Endothelial cell of umbilical vein (primary cell): ENCODE data around the gene CLGN. TPM values are rescaled to one million over a fixed set of nuclear protein-coding genes. Genes with fewer than 3 reads are reported as not detected.
A peak's percentile ranks its signal among the peaks of the same experiment; 100 is the strongest.

Experiments
- BruUV-seq: library from RNA; stranded (reverse); fragments of 400-500 nt; replicated peaks from 2 replicates; lab custom pipeline; 2021; lab: Mats Ljungman, UMichigan
- CTCF ChIA-PET: fragments of 300-600, 350-600 bp; sonication (Branson Sonifier 250); formaldehyde crosslinking; loops from one replicate; lab custom pipeline; 2021; ENCODE audit warnings: antibody characterized with exemption, inconsistent platforms; lab: Charles Lee
- POLR2A ChIA-PET: fragments of 300-600, 350-600 bp; sonication (Branson Sonifier 250); formaldehyde crosslinking; loops from one replicate; lab custom pipeline; 2021; ENCODE audit warnings: antibody characterized with exemption, inconsistent platforms; lab: Charles Lee
- DNase-seq: peaks from one replicate; pipeline ENCODE4 v3.0.0-alpha.2; 2011; ENCODE audit warnings: low read depth, low spot score
- FAIRE-seq: peaks from 2 replicates; lab custom pipeline; 2011; peaks lifted over from hg19 to GRCh38; lab: Jason Lieb, UNC
- H2AFZ ChIP-seq: 2 replicates; pipeline ENCODE4 v1.6.0; 2012; ENCODE audit warnings: low read depth, low read length, control low read depth, inconsistent platforms
- H3K27ac ChIP-seq: 2 replicates; pipeline ENCODE4 v1.5.1; 2011; ENCODE audit warnings: low read depth, mild to moderate bottlenecking, control low read depth, low read length, moderate library complexity; ENCODE audit not compliant: insufficient read depth
- H3K27me3 ChIP-seq, 2 experiments: 2 replicates each; pipeline versions ENCODE4 v1.6.0 to v1.6.1; 2011; ENCODE audit warnings: low read length in 2 of 2, mixed read lengths in 1 of 2; ENCODE audit not compliant: control insufficient read depth in 2 of 2, insufficient read depth in 2 of 2
- H3K36me3 ChIP-seq, 2 experiments: 2 replicates in 1 of 2; 3 replicates in 1 of 2; pipeline ENCODE4 v1.5.1; 2011; ENCODE audit warnings: low read length in 2 of 2, mild to moderate bottlenecking in 1 of 2, moderate library complexity in 1 of 2; ENCODE audit not compliant: control insufficient read depth in 2 of 2, insufficient read depth in 2 of 2; ENCODE audit errors: extremely low read depth in 1 of 2
- H3K4me1 ChIP-seq: 3 replicates; pipeline ENCODE4 v1.5.1; 2011; ENCODE audit warnings: mild to moderate bottlenecking, low read length; ENCODE audit not compliant: control insufficient read depth, insufficient read depth; ENCODE audit errors: extremely low read depth
- H3K4me2 ChIP-seq: 2 replicates; pipeline ENCODE4 v1.6.1; 2011; ENCODE audit warnings: low read length, control low read depth, mixed read lengths; ENCODE audit not compliant: insufficient read depth
- H3K4me3 ChIP-seq, 3 experiments: fragments of 200-600 bp in 1 of 3; sonication (generic), shearing (Covaris generic) in 1 of 3; replicated peaks in 1 of 3; 2 replicates each; pipeline ENCODE4 v1.5.1; 2011 to 2016; ENCODE audit warnings: control low read depth in 3 of 3, low read length in 3 of 3, mild to moderate bottlenecking in 2 of 3, inconsistent platforms in 1 of 3, low read depth in 1 of 3, moderate library complexity in 1 of 3; ENCODE audit not compliant: insufficient read depth in 1 of 3
- H3K79me2 ChIP-seq: 2 replicates; pipeline ENCODE4 v1.6.0; 2012; ENCODE audit warnings: low read length, inconsistent platforms; ENCODE audit not compliant: control insufficient read depth, insufficient read depth
- H3K9ac ChIP-seq: replicated peaks from 2 replicates; pipeline ENCODE3; 2011; ENCODE audit warnings: low read length, control low read depth; ENCODE audit not compliant: insufficient read depth; ENCODE audit errors: extremely low read depth
- H3K9me1 ChIP-seq: replicated peaks from 3 replicates; pipeline ENCODE4 v1.6.0; 2011; ENCODE audit warnings: mild to moderate bottlenecking, low read length; ENCODE audit not compliant: control insufficient read depth, insufficient read depth; ENCODE audit errors: extremely low read depth
- H3K9me3 ChIP-seq: replicated peaks from 2 replicates; pipeline ENCODE4 v1.5.1; 2012; ENCODE audit warnings: low read length, inconsistent platforms; ENCODE audit not compliant: control insufficient read depth, insufficient read depth
- H4K20me1 ChIP-seq: replicated peaks from 2 replicates; pipeline ENCODE3; 2011; ENCODE audit warnings: mild to moderate bottlenecking, low read length; ENCODE audit not compliant: control insufficient read depth, insufficient read depth; ENCODE audit errors: extremely low read depth
- EZH2 ChIP-seq: IDR thresholded peaks from 2 replicates; pipeline ENCODE4 v1.6.1; 2012; ENCODE audit warnings: borderline replicate concordance, low read depth, mild to moderate bottlenecking, moderate library complexity, low read length, inconsistent platforms; ENCODE audit not compliant: severe bottlenecking
- FOS ChIP-seq: IDR thresholded peaks from 2 replicates; pipeline ENCODE4 v1.6.1; 2011; ENCODE audit warnings: mild to moderate bottlenecking, low read length, moderate library complexity, borderline replicate concordance; ENCODE audit not compliant: insufficient read depth
- GATA2 ChIP-seq: IDR thresholded peaks from 2 replicates; pipeline ENCODE4 v1.7.0; 2011; ENCODE audit warnings: low read depth, mild to moderate bottlenecking, moderate library complexity, mixed read lengths, low read length; ENCODE audit not compliant: insufficient read length, insufficient read depth
- JUN ChIP-seq: IDR thresholded peaks from 2 replicates; pipeline ENCODE4 v1.6.1; 2011; ENCODE audit warnings: borderline replicate concordance, low read depth; ENCODE audit not compliant: insufficient read length, insufficient read depth
- MYC ChIP-seq: IDR thresholded peaks from one replicate; pipeline ENCODE4 v1.6.1; 2011; ENCODE audit warnings: mild to moderate bottlenecking, low read depth, low read length
- POLR2A ChIP-seq: IDR thresholded peaks from 2 replicates; pipeline ENCODE4 v1.6.1; 2012; ENCODE audit warnings: low read depth, mild to moderate bottlenecking, control low read depth, low read length
- POLR2AphosphoS5 ChIP-seq: IDR thresholded peaks from 2 replicates; pipeline ENCODE4 v1.6.1; 2012; ENCODE audit warnings: low read depth, mild to moderate bottlenecking, control low read depth, low read length, moderate library complexity; ENCODE audit not compliant: insufficient read depth
- dilution Hi-C: fragments of 300-500 bp; cut with MboI; formaldehyde crosslinking; loops from one replicate; pipeline ENCODE4 v1.15.0; 2019; ENCODE audit warnings: low sequenced_read_pairs; ENCODE audit not compliant: extremely low pct_ligation_motif_present
- intact Hi-C: fragments of 100-400 bp; cut with micrococcal nuclease; formaldehyde crosslinking; loops from one replicate; pipeline ENCODE4 v1.10.0; 2022
- polyA plus RNA-seq, 4 experiments: library from polyadenylated mRNA; depleted of rRNA in 3 of 4; stranded (reverse) in 3 of 4; unstranded in 1 of 4; fragments of >200 nt; gene quantifications; 2 replicates each; pipeline versions ENCODE4 v1.2.1 to v1.2.3, GENCODE V29; 2011 to 2012; ENCODE audit warnings: missing spikeins in 1 of 4
- total RNA-seq: library from RNA; stranded (reverse); gene quantifications from 2 replicates; pipeline ENCODE4 v1.2.3, GENCODE V29; 2021
- TF ChIP-seq, protein P1 (sequence below): IDR thresholded peaks from 2 replicates; pipeline ENCODE4 v1.6.1; 2011; ENCODE audit not compliant: insufficient read depth, insufficient read length
- TF ChIP-seq, protein P2 (sequence below), 2 donors: IDR thresholded peaks; 1 replicate in 1 of 2; 2 replicates in 1 of 2; pipeline ENCODE4 v1.5.1; 2011; ENCODE audit warnings: low read length in 2 of 2, mild to moderate bottlenecking in 2 of 2, moderate library complexity in 2 of 2, control low read depth in 1 of 2, inconsistent platforms in 1 of 2, low read depth in 1 of 2; ENCODE audit not compliant: insufficient read depth in 1 of 2; ENCODE audit errors: extremely low read depth in 1 of 2

CLGN gene
- total and polyA plus RNA-seq, 2 donors (not counting 3 experiments of a cell fraction or from before 2014, with no cell fraction given): 0.12 to 1.00 TPM

DNA sequence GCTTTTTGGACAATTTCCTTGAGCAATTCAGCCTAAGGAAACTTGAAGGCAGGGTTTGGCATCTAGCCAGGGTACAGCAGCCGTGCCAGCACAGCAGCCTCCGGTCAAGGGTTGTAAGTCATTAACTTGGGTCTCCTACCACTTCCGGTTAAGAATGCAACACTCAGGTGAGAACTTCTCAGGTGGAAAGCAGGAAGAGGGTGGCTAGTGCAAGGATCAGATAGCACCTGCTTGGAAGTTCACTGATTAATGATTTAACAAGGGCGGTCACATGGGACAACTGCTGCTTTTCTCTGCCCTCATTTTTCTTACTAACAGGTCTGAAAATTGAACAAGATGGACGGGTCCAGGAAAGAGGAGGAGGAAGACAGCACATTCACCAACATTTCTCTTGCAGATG is 84.1 kb downstream of the CLGN start:
- DNase-seq: peak; percentile 63
- H4K20me1 ChIP-seq: no peaks in the 10 kb centered on the region
- no peaks in the 10 kb centered on the region for H3K36me3 ChIP-seq
- no peak overlapping the region for H3K9ac ChIP-seq
- H3K79me2 ChIP-seq: no peaks in the 10 kb centered on the region
- H3K27me3 ChIP-seq: peaks cover 8 to 11% of the 10 kb centered on the region in 2 experiments
- intact Hi-C loops (no loop called here), dilution Hi-C loops (no loop called here)
- no peak overlapping the region for H3K27ac ChIP-seq
- FAIRE-seq: peak; percentile 84
- H3K4me3 ChIP-seq: no peak overlapping the region
- peaks cover 9% of the 10 kb centered on the region for H3K4me1 ChIP-seq
- CTCF ChIA-PET: interaction anchor here (1.3 to 4.3 kb wide), 6 partner anchors 13 to 603 kb away, joined by 3 to 29 read pairs (median 10); no protein-coding TSS in a partner anchor
- H3K9me1 ChIP-seq: no peaks in the 10 kb centered on the region
- POLR2A ChIA-PET: no interaction called here
- no TSS peak for BruUV-seq
- peak overlapping the region; percentile 24 for H2AFZ ChIP-seq
- H3K4me2 ChIP-seq: peak overlapping the region; percentile 65
- TF ChIP-seq GATA2 (no peak), JUN (no peak), EZH2 (no peak), POLR2AphosphoS5 (no peak), MYC (no peak), POLR2A (no peak), FOS (no peak)
- TF ChIP-seq, protein P1, sequence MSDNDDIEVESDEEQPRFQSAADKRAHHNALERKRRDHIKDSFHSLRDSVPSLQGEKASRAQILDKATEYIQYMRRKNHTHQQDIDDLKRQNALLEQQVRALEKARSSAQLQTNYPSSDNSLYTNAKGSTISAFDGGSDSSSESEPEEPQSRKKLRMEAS: no peak
- TF ChIP-seq, protein P2, sequence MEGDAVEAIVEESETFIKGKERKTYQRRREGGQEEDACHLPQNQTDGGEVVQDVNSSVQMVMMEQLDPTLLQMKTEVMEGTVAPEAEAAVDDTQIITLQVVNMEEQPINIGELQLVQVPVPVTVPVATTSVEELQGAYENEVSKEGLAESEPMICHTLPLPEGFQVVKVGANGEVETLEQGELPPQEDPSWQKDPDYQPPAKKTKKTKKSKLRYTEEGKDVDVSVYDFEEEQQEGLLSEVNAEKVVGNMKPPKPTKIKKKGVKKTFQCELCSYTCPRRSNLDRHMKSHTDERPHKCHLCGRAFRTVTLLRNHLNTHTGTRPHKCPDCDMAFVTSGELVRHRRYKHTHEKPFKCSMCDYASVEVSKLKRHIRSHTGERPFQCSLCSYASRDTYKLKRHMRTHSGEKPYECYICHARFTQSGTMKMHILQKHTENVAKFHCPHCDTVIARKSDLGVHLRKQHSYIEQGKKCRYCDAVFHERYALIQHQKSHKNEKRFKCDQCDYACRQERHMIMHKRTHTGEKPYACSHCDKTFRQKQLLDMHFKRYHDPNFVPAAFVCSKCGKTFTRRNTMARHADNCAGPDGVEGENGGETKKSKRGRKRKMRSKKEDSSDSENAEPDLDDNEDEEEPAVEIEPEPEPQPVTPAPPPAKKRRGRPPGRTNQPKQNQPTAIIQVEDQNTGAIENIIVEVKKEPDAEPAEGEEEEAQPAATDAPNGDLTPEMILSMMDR (IDR thresholded peaks at IDR 0.05; ENCODE audit: extremely low read depth in 1 of 2, insufficient read depth in 1 of 2, low read depth in 1 of 2, low read length in 2 of 2): no peak
- no peaks in the 10 kb centered on the region for H3K9me3 ChIP-seq
